ENCODE data around the gene ACBD6.

- no peak for TF ChIP-seq CTCF (IDR thresholded peaks at IDR 0.05; ENCODE audit: low read length)
- no peak for TF ChIP-seq EZH2 (IDR thresholded peaks at IDR 0.05; ENCODE audit: borderline replicate concordance, low read length)
These were observed 39.9 kb upstream of the ACBD6 start for GRCh38 chr1:180542113-180542837.
